SU-DHL-6 (cell line): ENCODE measurements around the gene ELMO1.

ENCODE experiments used
- EZH2phosphoT487 ChIP-seq: fragments of 200-600 bp; sonication (generic), shearing (Covaris generic); conservative IDR thresholded peaks from 2 replicates; pipeline ENCODE4 v1.6.1; 2018; ENCODE audit warnings: mild to moderate bottlenecking, antibody characterized with exemption, low read length, moderate library complexity, mixed read lengths
- TF ChIP-seq, protein P1 (sequence below): fragments of 200-600 bp; sonication (generic); IDR thresholded peaks from one replicate; pipeline ENCODE4 v1.5.1; 2017; ENCODE audit warnings: antibody characterized with exemption, mild to moderate bottlenecking, low read length, moderate library complexity; ENCODE audit not compliant: insufficient read depth, poor library complexity, severe bottlenecking

DNA sequence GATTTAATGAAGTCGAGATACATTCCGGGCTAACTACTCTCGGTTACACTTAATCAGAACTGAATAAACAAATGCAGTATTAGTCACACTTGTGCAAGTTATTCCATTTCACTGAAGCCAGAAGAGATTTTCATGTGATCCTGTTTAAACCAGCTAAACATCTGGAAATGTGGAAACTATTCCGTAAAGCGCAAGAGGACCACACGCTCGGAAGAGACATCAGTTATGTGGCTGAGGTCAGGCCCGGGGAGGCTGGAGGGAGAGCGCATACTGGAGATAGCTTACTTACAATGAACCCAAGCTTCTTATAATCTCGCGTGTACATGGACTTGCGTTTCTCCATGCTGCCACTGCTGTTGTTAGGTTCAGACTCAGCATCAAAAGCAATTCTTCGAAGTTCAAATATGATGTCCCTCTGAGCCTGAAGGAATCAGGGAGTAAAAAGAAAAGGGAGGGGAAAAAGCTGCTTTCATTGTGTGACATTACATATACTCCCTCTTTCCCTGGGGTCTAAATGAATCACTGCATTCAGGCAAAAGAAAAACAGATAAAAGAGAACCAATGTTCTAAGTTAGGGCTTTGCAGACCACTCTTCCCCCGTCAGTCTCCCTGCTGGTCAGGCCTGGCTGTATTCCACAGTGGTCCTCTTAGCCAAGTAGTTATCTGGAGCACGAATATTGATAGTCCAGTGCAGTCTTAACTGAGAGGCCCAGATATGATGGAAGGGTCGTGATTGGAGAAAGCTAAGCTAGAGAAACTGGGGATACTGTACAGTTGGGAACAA, 237.4 kb downstream of the ELMO1 start:
- TF ChIP-seq, protein P1, sequence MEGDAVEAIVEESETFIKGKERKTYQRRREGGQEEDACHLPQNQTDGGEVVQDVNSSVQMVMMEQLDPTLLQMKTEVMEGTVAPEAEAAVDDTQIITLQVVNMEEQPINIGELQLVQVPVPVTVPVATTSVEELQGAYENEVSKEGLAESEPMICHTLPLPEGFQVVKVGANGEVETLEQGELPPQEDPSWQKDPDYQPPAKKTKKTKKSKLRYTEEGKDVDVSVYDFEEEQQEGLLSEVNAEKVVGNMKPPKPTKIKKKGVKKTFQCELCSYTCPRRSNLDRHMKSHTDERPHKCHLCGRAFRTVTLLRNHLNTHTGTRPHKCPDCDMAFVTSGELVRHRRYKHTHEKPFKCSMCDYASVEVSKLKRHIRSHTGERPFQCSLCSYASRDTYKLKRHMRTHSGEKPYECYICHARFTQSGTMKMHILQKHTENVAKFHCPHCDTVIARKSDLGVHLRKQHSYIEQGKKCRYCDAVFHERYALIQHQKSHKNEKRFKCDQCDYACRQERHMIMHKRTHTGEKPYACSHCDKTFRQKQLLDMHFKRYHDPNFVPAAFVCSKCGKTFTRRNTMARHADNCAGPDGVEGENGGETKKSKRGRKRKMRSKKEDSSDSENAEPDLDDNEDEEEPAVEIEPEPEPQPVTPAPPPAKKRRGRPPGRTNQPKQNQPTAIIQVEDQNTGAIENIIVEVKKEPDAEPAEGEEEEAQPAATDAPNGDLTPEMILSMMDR, result no peak
- no peak for TF ChIP-seq EZH2phosphoT487
